Large intestine (tissue), 3 donors: ENCODE results near the gene CACNA1D. TPM values are rescaled to one million over a fixed set of nuclear protein-coding genes. Genes with fewer than 3 reads are reported as not detected.

Experiments used
- DNase-seq, 2 donors: peaks; one replicate each; pipeline versions ENCODE4 v3.0.0 to v3.0.0-alpha.2; 2013
- H3K27ac ChIP-seq: one replicate; pipeline ENCODE4 v1.5.1; 2013; ENCODE audit warnings: low read length
- H3K27me3 ChIP-seq: 2 replicates; pipeline ENCODE4 v1.6.1; 2013; ENCODE audit warnings: low read length; ENCODE audit not compliant: control insufficient read depth, insufficient read depth
- H3K36me3 ChIP-seq: 2 replicates; pipeline ENCODE4 v1.6.1; 2013; ENCODE audit warnings: low read length; ENCODE audit not compliant: control insufficient read depth, insufficient read depth
- H3K4me1 ChIP-seq: one replicate; pipeline ENCODE4 v1.6.1; 2013; ENCODE audit warnings: low read length; ENCODE audit not compliant: control insufficient read depth, insufficient read depth
- H3K4me3 ChIP-seq: one replicate; pipeline ENCODE4 v1.5.1; 2013; ENCODE audit warnings: low read length
- H3K9me3 ChIP-seq: one replicate; pipeline ENCODE4 v1.6.1; 2013; ENCODE audit warnings: mild to moderate bottlenecking, low read depth, low read length, moderate library complexity; ENCODE audit not compliant: control insufficient read depth
- WGBS: methylation state at CpG from one replicate; pipeline ENCODE4 v1.1.5; 2013; ENCODE audit warnings: low lambda C conversion rate; ENCODE audit not compliant: insufficient coverage; 5-methylcytosine and 5-hydroxymethylcytosine counted together
- polyA plus RNA-seq: library from polyadenylated mRNA; unstranded; fragments of 120-200 nt; gene quantifications from one replicate; pipeline ENCODE4 v1.2.1, GENCODE V29; 2013

The CACNA1D gene
- polyA plus RNA-seq, 1 donor, result 58.2 TPM

DNA sequence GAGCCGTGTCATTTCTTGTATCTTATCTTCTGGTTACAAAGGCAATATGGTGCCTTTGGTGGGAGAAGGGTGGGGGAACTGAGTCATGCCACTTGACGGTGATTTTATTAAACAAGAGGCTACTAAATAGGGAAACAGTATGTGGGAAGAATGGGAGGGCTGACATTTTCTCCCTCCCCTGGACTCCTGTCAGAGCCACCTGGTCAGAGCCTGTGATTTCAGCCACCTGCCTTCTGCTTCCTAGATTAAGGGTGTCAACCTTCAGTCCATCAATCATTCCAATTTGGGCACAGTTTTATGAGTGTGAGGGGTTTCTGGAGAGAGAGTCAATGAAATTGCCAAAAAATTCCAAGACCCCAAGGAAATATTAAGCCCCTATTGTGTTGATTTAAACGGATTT is 264.4 kb downstream of the CACNA1D start:
- Histone ChIP-seq H3K4me3 (no peak overlapping the region), H3K36me3 (peaks cover 79% of the 10 kb centered on the region), H3K27ac (no peak overlapping the region), H3K9me3 (no peaks in the 10 kb centered on the region), H3K4me1 (no peaks in the 10 kb centered on the region), H3K27me3 (no peaks in the 10 kb centered on the region)
- no peak for DNase-seq
- 57% methylated on average over 1 of the region's 3 CpGs for WGBS

DNA sequence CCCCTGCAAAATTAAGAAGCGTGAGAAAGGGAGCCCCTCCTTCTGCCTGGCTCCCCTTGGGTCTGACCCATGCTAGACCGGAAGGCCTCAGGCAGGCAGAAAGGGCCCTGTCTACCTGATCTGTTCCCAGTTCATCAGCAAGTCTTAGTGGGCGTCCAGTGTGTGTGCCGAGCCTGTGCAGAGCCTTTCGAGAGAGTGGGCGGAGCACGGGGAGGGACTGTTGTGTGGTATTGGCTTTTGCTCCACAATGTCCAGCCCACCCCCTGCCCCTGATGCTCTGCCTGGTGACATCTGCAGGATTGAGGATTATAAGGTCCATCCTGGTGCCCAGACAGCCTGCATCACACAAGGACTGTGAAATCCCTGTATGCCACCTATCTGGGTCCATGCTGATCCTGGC is 268.9 kb downstream of the CACNA1D start:
- no peaks in the 10 kb centered on the region for H3K4me1 ChIP-seq
- no peak overlapping the region for H3K4me3 ChIP-seq
- no peaks in the 10 kb centered on the region for H3K9me3 ChIP-seq
- H3K27ac ChIP-seq, result no peak overlapping the region
- peaks cover 64% of the 10 kb centered on the region for H3K36me3 ChIP-seq
- DNase-seq, result no peak
- no CpG with 5 or more reads among the region's 7 CpGs for WGBS
- H3K27me3 ChIP-seq, result no peaks in the 10 kb centered on the region

- no peaks in the 10 kb centered on the region for H3K9me3 ChIP-seq
- peak in 1 of 2 donors; percentile 36 for DNase-seq
- no peaks in the 10 kb centered on the region for H3K4me1 ChIP-seq
- H3K27me3 ChIP-seq, result no peaks in the 10 kb centered on the region
- 80% methylated on average over 2 of the region's 14 CpGs for WGBS
- no peak overlapping the region for H3K4me3 ChIP-seq
- peaks cover 67% of the 10 kb centered on the region for H3K36me3 ChIP-seq
- H3K27ac ChIP-seq, result no peak overlapping the region
Observed at GRCh38 chr3:53764026-53764775, 269.8 kb downstream of the CACNA1D start.

- Histone ChIP-seq H3K36me3 (peaks cover 68% of the 10 kb centered on the region), H3K27ac (no peak overlapping the region), H3K9me3 (no peaks in the 10 kb centered on the region), H3K27me3 (no peaks in the 10 kb centered on the region), H3K4me3 (no peak overlapping the region), H3K4me1 (no peaks in the 10 kb centered on the region)
- DNase-seq, result no peak
- 100% methylated on average over 1 of the region's 5 CpGs for WGBS
Observed at GRCh38 chr3:53765753-53766152, 271.3 kb downstream of the CACNA1D start.

DNA sequence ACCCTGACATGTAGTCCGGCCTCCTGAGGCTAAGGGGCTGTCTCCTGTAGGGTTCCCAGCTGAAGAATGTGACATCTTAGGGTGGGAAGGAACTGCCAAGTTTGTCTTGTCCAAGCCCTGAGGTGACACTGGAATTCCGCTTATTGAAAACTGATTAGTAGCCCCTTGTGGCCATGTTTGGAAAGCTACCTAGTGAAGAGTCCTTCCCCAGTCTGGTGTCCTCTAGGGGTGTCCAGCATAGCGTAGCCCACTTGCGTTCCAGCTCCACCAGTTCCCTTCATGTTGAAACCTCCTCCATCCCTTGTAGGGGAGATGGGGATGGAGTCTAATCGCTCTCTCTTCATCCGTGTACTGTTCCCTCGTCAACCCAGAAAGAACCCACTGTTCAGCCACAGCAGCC is 272.3 kb downstream of the CACNA1D start:
- no peak overlapping the region for H3K27ac ChIP-seq
- no peaks in the 10 kb centered on the region for H3K9me3 ChIP-seq
- no peak overlapping the region for H3K4me3 ChIP-seq
- peaks cover 61% of the 10 kb centered on the region for H3K36me3 ChIP-seq
- no peak for DNase-seq
- no peaks in the 10 kb centered on the region for H3K27me3 ChIP-seq
- H3K4me1 ChIP-seq, result no peaks in the 10 kb centered on the region
- no CpG with 5 or more reads among the region's 7 CpGs for WGBS

- no peak overlapping the region for H3K4me3 ChIP-seq
- no peaks in the 10 kb centered on the region for H3K27me3 ChIP-seq
- peaks cover 61% of the 10 kb centered on the region for H3K36me3 ChIP-seq
- H3K9me3 ChIP-seq, result no peaks in the 10 kb centered on the region
- WGBS, result 43% methylated on average over 1 of the region's 12 CpGs
- no peaks in the 10 kb centered on the region for H3K4me1 ChIP-seq
- H3K27ac ChIP-seq, result no peak overlapping the region
- DNase-seq, result no peak
Observed at GRCh38 chr3:53768478-53769459, 274.4 kb downstream of the CACNA1D start.

GRCh38 chr3:53772562-53772961 is 278.2 kb downstream of the CACNA1D start:
- WGBS, result no CpG with 5 or more reads among the region's 14 CpGs
- no peak overlapping the region for H3K27ac ChIP-seq
- H3K27me3 ChIP-seq, result no peaks in the 10 kb centered on the region
- no peak for DNase-seq
- H3K36me3 ChIP-seq, result peaks cover 66% of the 10 kb centered on the region
- H3K4me1 ChIP-seq, result no peaks in the 10 kb centered on the region
- no peak overlapping the region for H3K4me3 ChIP-seq
- H3K9me3 ChIP-seq, result no peaks in the 10 kb centered on the region

DNA sequence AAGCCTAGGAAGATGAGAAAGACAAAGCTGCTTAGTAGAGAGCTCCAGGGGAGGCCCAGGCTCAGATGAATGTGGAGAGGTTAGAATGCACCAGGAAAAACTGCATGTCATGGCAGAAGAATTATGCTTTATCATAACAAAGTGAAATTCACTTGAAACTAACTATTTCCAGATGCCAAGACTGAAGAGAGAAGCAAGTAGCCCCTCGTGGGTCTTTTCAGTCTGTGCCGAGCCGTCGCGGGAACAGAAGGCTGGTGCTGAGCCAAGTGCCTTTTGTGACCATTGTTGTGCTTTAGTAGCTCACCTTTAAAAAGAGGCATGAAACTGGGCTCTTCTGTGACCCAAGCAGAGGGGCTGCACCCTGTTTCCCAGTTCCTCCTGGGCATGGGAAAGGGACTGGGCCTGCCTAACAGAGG is 278.6 kb downstream of the CACNA1D start:
- Histone ChIP-seq H3K4me1 (no peaks in the 10 kb centered on the region), H3K27ac (no peak overlapping the region), H3K27me3 (no peaks in the 10 kb centered on the region), H3K36me3 (peaks cover 70% of the 10 kb centered on the region), H3K9me3 (no peaks in the 10 kb centered on the region), H3K4me3 (no peak overlapping the region)
- no CpG with 5 or more reads among the region's 5 CpGs for WGBS
- no peak for DNase-seq

DNA sequence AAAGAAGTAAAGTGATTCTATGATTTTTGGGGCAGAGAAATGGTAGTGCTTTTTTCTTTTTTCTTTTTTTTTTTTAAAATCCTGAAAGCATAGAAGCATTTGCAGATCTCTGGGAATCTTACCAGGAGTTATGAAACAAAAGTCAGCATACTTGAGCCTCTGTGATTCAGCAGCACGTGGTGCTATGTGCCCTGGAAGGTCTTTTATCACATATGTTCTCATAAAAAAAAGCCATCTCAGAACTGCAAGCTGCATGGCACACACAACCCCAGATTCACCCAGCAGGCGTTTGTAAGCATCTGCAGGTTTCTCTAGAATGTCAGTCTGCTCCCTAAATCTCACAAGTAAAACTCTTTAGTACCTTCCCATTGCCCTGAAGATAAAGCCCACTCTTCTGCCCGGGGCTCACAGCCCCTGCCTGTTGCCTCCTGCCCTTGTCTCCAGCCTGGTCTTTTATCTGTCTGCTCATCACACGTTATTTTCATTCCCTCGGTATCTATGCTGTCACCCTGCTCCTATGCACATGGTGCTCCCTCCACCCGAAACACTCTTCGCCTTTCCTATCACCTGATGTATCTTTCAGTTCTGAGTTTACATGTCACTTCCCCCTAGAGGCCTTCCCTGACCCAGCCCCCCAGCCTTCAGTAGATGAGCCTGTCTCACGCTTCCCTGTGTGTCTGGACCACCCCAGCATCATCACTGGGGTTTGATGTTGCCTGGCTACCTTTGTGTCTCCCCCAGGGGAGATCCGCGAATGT is 279.4 kb downstream of the CACNA1D start:
- H3K4me3 ChIP-seq, result no peak overlapping the region
- H3K36me3 ChIP-seq, result peaks cover 72% of the 10 kb centered on the region
- no peaks in the 10 kb centered on the region for H3K9me3 ChIP-seq
- 84% methylated on average over 5 of the region's 10 CpGs for WGBS
- no peaks in the 10 kb centered on the region for H3K4me1 ChIP-seq
- H3K27ac ChIP-seq, result no peak overlapping the region
- H3K27me3 ChIP-seq, result no peaks in the 10 kb centered on the region
- DNase-seq, result peak in 1 of 2 donors; percentile 40

- Histone ChIP-seq H3K4me3 (no peak overlapping the region), H3K4me1 (no peaks in the 10 kb centered on the region), H3K27me3 (no peaks in the 10 kb centered on the region), H3K9me3 (no peaks in the 10 kb centered on the region), H3K27ac (no peak overlapping the region), H3K36me3 (peaks cover 72% of the 10 kb centered on the region)
- 80% methylated on average over 1 of the region's 8 CpGs for WGBS
- DNase-seq, result no peak
Observed at GRCh38 chr3:53774414-53774813, 280.0 kb downstream of the CACNA1D start.
